ENCODE results near the gene SH3PXD2A. TPM values are rescaled to one million over a fixed set of nuclear protein-coding genes. Genes with fewer than 3 reads are reported as not detected.

Gene SH3PXD2A
- total RNA-seq, 2 donors from 2014 or later = 48.5 to 49.4 TPM

DNA sequence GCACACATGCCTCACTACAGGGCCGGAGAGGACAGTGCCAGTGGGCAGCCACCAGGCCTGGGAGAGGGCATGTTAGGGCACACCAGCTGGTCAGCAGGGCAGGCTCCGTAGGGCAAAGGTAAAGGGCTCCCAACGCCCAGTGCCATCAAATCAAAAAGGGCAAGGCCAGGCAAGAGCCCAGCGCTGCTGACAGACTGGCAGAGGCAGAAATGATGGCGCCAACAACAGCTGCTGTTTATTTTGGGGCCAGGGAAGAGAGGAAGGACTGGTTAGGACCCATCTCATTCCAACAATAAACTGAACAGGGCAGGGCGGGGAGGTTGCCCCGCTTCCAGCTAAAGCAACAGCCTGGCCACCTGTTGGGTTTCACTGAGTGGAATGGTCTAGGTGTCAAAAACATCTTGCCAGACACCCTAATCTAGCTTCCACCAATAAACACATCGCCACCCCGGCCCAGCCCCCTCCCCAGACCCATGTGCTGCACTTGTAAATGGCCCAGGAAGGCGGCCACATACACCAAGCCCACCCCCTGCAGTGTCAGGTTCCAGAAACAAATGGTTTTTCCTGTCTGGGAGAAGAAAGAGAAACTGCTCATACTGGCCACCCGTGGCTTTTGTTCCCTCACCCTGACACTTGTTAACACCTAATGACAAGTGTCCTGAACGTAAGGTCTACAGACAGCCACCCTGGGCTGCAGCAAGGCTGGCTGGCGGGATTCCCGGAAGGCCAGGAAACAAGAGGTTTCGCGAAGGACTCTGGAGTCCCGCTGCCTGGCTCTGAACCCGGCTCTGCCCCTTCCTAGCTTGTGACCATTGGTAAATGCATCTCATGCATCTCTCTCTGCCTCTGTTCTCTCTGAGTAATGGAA is 15.3 kb downstream of the SH3PXD2A start:
- peak in 1 of 2 donors; percentile 52 for DNase-seq
- peak; percentile 53 for ATAC-seq
- intact Hi-C loops (cut with DNase I, micrococcal nuclease) = loop anchor here in 1 of 2 donors (5.0 kb wide), 1 partner anchor 48 kb away; no protein-coding TSS in a partner anchor

DNA sequence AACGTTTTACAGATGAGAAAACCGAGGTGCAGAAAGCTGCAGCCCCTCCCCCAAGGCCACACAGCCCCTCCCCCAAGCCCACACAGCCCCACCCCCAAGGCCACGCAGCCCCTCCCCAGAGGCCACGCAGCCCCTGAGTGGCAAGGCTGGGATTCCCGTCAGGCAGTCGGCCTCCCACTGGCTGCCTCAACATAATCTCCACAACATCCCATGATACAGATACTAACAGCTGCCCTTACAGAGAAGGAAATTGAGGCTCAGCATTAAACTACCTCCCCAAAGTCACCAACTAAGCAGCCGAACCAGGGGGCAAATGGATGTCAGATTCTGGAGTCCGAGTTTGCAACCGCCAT is 15.9 kb downstream of the SH3PXD2A start:
- intact Hi-C loops (cut with DNase I, micrococcal nuclease) = no loop called here
- ATAC-seq = no peak
- DNase-seq = no peak

DNA sequence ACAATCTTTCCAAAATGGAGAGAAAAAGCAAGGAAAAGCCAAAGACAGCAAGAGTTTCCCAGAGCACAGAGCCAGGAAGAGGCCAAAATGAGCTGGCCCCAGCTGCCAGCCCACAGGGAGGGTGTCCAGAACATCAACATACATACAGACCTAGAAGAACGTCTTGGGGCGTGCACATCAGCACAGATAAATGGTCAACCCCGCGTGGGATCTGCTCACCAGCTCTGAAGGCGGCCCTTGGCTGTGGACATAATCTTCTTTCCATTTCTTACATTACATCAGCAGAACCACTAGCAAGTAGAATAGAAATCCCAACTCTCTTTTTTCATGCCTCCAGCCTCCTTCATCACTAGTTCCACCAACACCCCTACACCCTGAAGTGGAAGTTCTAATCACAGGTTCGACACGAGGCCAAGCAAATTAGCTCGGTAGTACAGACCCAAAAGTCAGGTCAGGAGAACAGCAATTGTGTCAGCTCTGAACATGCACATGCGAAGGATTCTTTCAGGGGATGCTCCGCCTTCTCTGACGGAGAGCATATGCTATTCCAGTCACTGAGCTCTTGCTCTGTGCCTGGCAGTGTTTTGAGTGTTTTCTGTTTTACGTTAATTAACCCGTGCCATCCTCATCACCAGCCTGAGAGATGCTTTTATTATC is 16.4 kb downstream of the SH3PXD2A start:
- DNase-seq = no peak
- ATAC-seq = no peak
- intact Hi-C loops (cut with DNase I, micrococcal nuclease) = no loop called here

DNA sequence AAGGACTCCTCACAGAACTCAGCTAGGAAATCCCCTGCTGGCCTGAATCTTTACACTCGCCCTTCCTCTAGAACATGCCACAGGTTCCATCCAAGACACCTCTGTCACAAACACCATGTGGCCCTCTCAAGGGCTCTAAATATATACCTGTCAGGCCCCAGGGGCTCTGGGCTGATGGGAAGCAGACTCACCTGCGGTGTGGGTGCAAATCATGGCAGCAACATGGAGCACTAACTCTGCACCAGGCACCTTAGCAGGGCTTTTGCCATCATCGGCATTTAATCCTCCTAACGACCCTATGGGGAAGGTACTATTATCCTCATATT is 17.3 kb downstream of the SH3PXD2A start:
- DNase-seq = no peak

DNA sequence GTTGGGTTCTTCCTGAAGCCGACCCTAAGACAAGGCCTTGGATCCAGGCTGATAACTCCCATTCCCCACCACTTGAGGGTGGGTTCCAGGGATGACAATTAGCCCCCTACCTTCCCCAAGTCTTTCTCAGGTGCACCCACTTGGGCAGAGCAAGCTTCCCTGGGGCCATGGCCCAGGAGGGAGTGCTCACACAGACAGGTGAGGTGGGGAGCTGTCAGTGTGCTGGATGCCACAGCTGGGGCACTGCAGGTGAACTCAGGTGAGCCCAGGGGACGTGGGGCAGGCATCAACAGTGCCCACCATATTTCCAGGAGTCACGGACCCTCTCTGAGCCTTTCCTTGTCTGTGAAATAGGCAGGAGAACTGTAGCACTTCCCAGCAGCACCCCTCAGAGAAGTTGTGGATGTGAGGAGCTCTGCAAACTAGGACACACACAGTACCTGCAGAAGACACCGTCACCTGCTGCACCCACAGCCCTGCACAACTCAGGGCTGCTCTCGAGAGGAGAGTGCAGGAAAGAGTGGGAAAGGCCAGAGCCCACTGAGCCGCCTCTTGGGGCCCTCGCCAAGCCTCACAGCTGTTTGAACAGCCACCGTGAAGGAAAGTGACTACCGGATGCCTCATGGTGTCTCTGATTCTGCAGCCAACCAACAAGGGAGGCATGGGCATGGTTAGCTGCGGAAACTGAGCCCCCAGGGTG is 17.9 kb downstream of the SH3PXD2A start:
- peak in 1 of 2 donors; percentile 25 for DNase-seq
- intact Hi-C loops (cut with DNase I, micrococcal nuclease) = no loop called here
- ATAC-seq = no peak

More for the DNA sequence above, 17.3 kb downstream of the SH3PXD2A start:
- no peak for ATAC-seq
- intact Hi-C loops (cut with DNase I, micrococcal nuclease) = no loop called here

DNA sequence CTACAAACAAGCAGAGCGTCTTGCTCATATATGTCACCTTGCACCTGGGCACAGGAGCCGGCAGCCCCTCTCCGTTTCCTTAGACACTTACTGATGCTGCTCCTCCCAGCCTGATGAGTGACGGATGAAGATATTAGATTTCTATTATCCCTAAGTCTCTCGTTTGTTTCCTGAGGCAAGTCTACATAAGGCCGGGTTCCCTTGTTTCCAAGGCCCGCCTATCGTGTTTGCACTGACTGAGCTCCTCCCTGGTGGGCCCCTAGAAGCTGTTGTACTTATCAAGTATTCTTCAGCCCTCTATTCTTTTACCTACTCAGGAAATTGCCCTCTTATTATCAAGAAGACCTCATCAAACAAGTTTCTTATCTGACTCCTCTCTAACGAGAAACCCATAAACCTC is 18.5 kb downstream of the SH3PXD2A start:
- ATAC-seq = peak; percentile 33
- intact Hi-C loops (cut with DNase I, micrococcal nuclease) = no loop called here
- peak in 1 of 2 donors; percentile 35 for DNase-seq

DNA sequence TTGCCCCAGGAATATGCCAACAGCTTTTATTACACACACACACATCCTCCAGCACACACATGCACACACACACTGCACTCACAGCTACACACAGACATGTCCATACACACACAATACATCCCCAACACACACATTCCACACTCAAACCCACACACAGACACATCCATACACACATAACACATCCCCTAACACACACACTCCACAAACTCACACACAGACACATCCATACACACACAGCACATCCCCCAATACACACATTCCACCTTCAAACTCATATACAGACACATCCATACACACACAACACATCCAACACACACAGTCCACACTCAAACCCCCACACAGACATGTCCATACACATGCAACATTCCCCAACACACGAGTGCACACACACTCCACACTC is 19.1 kb downstream of the SH3PXD2A start:
- intact Hi-C loops (cut with DNase I, micrococcal nuclease) = no loop called here
- DNase-seq = peak in 1 of 2 donors; percentile 12
- no peak for ATAC-seq

DNA sequence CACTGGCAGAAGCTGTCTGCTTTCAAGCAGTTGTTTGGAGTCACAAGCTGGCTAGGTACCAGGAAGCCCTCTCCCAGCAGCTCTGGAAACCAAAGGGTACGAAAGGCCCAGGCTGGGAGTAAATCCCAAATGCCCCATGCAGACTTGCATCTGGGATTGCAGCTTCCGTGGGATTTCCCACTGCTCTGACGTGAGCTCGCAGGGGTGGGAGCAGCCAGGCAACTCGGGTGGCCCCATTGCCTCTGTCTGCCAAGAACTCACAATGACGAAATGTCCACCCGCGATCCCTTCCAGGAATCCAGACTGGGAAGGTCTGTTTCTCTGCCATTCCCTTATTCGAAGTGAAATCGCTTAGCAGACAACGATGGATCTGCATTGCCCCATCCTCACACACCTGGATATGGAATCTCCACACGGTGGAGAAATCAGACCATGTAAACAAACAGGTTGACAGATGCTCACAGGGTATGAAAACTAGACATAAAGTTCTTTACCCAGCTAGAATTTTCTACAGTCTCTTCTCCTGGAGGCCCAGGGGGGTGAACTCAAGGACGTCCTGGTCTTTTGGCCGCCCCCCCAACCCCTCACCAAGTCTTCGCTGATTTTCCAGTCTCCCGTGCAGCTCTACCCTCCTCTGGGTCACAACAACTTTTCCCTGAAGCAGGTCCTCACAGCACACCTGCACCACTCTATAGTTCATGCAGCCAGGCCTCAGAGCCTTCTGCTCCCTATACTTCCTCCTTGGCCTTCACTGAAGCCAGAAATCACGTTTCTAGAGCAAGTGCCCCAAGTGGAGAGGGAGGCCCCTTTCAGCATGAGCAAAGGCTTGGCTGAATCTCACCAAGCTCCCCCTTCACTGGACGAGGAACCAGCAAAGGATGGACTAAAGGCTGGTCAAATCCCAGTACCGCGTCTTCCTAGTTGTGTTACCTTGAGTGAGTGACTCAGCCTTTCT is 20.0 kb downstream of the SH3PXD2A start:
- ATAC-seq = no peak
- DNase-seq = peak; percentile 47 to 58
- intact Hi-C loops (cut with DNase I, micrococcal nuclease) = no loop called here

DNA sequence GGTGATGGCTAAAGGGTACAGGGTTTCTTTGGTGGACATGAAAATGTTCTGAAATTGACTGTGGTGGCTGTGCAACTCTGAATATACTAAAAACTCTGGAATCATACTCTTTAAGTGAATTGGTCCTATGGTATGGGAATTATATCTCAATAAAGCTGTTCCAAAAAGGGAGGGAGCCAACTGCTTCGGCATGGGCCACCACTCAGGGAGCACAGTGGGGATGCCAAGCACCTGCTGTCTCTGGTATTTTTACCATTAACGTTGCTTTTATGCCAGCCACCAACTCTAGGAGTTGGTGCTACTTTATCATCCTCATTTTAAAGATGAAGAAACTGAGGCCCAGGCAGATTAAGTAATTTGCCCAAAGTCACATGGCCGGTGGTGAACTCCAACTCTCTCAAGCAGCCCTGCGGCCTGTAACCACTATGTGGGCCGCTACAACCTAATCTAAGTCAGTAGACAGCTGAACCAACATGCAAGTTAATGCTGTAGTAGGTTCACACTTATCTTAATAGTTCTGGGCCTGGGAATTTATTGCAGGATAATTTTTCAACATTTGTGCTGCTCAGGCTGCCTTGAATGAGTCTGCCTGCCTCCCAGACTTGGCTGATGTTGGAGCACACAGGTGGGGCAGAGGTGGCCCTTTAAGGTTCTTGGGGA is 20.8 kb downstream of the SH3PXD2A start:
- ATAC-seq (peak; percentile 6), DNase-seq (peak in 1 of 2 donors; percentile 21)
- intact Hi-C loops (cut with DNase I, micrococcal nuclease) = no loop called here

DNA sequence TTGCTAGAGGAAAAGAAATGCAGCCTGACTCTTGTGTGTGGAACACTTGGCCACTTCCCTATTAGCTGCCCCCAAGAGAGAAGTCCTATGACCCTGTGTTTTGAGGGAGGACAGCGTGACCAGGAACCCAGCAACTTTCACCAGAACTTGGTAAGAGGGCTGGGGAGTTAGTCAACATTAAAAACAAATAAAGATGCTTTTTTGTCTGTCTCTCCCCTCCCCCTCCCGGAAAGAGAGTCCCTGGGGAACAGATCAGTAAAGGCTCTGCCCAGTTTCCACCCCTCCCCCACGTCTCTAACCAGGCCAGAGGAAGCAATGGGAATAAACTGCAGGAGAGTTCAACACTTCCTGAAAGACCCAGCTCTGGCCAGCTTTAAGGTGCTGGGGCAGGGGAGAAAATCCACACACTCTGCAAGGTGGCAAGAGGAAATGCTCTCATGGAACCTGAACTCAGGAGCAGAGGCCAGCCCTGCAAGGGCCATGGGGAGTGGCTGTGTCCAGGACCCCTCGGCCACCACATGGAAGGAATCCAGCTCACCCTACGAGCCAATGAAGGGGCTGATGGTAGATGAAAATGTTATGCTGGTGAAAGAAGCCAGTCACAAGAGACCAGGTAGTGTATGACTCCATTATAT is 21.5 kb downstream of the SH3PXD2A start:
- ATAC-seq = peak; percentile 74
- DNase-seq = peak; percentile 84 to 91
- intact Hi-C loops (cut with DNase I, micrococcal nuclease) = no loop called here

DNA sequence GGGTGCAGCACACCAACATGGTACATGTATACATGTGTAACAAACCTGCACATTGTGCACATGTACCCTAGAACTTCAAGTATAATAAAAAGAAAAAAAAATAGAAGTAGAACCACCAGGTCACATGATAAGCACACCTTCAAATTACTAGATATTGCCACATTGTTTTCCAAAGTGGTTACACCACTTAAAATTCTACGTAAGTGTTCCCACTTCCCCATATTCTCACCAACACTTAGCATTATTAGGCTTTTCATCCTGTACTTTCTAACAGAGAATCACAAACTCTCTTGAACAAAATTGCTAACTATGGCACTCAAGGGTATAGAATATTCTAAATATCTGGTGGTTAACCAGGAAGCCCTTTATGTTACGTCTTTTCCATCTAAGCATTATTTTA is 22.6 kb downstream of the SH3PXD2A start:
- ATAC-seq (no peak), DNase-seq (no peak)
- intact Hi-C loops (cut with DNase I, micrococcal nuclease) = no loop called here

DNA sequence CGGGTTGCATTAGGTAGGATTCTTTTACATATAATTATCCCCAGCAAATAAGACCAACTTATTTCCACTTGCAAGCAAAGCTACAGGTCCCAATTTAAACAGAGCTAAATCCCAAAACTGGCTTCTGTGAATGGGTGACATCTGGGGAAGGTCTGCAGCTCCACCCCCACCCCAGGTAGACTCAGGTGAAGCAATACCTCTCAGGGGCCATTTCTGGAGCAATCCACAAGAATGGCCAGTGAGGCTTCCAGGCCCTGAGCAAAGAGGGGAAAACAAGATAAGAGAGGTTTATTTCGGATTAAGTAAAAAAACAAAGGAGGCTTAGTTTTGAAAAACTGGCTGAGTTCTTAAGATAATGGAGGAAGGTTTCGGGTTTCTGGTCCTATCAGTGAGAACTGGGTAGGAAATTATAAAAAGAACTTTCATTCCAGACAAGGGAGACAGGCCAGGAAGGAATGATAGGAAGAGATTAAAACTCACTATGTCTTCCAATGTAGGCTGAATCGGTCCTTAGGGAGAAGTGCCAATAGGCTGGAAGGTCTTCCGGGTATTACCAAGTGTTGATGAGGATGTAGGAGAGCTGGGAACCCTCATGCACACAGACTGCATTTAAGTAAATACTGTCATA is 25.4 kb downstream of the SH3PXD2A start:
- ATAC-seq (no peak), DNase-seq (no peak)
- intact Hi-C loops (cut with DNase I, micrococcal nuclease) = no loop called here

DNA sequence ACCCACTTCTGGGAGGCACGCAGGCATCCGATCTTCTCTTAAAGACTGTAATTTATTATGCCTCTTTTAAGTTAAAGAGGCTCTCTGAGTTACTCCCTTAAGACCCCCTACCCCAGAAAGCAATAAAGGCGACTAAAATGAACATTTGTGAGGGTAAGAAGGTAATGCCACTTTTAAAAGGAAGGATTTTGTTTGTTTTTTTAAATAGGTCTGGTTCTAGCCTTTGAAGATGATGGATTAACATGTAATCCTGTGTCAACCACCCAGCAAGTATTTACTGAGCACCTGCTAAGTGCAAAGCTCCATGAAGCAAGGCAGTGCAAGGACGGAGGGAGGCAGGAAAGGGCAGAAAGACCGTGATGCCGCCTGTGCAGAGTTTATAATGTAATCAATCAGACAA is 26.1 kb downstream of the SH3PXD2A start:
- intact Hi-C loops (cut with DNase I, micrococcal nuclease) = no loop called here
- ATAC-seq = no peak

DNA sequence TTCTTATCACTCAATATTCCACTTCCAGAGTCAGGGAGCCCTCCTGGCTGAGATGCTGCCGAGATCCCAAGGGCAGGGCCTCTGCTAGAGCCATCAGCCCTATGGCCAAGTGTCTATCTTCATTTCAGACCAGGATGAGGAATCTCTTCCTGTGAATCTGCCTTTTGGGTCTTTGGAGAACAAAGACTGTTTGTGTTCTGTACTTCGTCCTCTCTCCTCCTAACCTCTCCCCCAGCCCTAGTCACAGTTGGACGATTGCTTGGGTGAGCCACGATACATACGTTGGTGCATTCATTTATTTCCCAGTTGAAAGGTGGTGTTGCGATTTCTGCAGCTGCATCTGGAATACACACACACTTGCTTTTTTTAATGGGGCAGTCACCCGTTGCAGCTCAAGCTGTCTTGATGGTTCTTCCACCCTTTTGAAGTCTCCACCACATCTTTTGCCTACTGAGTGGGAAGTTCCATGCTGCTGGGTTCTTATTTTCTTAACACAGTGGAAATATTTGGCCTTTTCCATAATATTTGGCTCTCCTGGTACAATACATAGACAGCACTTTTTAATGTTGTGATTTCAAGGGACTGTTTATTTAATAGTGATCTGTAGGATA is 26.7 kb downstream of the SH3PXD2A start:
- DNase-seq = no peak
- intact Hi-C loops (cut with DNase I, micrococcal nuclease) = no loop called here
- no peak for ATAC-seq

More for the DNA sequence above, 26.1 kb downstream of the SH3PXD2A start:
- DNase-seq = no peak

DNA sequence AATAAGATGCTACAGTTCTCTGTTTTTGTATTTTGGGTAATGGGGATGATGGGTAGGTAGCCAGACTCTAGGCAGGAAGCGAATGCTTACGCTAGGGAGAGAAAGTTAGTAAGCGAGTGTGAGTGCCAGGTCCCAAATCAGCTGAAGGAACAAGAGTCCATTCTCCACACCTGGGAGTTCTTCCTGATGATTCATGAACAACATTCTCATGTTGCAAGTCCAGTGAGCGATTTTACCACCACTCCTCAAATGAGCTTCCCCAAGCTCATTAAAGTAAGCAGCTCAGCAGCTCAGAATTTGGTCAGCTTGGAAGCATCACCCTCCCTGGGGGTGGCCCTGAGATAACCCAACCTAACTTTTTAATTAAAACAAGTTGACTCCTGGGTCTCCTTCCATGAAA is 27.3 kb downstream of the SH3PXD2A start:
- intact Hi-C loops (cut with DNase I, micrococcal nuclease) = no loop called here
- DNase-seq (no peak), ATAC-seq (peak; percentile 61)

DNA sequence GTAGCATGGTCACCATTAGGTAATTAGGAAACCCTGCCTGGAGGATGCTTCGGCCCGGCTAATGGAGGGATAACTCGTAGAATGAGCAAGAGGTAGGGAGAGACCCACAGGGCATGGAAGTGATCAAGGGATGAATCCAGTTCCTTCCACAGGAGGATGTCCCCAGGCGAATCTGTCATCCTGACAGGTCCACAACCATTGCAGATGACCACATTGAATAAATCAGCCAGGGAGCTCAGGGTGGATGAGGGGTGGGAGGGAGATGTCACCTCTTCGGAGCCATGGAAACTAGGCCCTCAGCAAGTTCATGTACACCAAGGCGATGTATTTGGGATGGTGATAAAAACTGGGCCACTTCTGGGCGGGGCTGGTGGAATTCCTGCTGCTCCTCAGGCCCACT is 28.5 kb downstream of the SH3PXD2A start:
- no peak for ATAC-seq
- intact Hi-C loops (cut with DNase I, micrococcal nuclease) = no loop called here
- no peak for DNase-seq

DNA sequence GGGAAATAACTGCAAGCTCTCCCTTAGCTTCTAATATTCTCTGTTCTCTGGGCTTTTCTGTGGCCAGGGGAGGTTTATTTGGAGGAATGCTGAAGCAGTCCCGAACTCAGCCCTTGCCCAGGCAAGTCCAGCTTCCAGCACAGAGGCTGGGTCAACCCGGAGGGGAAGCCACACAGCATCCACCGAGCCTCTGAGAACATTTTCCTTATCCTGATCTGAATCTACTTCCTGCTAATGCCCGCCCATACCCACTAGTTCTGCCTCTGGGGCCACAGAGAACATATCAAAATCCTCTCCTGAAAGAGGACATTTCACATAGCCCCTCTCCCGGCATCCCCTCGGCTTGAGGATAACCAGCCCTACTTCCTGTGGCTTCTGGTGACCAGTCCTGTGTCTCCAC is 31.1 kb downstream of the SH3PXD2A start:
- no peak for DNase-seq
- intact Hi-C loops (cut with DNase I, micrococcal nuclease) = no loop called here
- no peak for ATAC-seq

All from left colon (tissue), 2 donors.